ENCODE data around the gene WDR45B.

GRCh38 chr17:82588266-82589175 lies 59.7 kb downstream of the WDR45B start:
- TF ChIP-seq CTCF (IDR thresholded peaks at IDR 0.05) (no peak), POLR2A (IDR thresholded peaks at IDR 0.05) (no peak)
